ENCODE data around the gene ZNF398. TPM values are rescaled to one million over a fixed set of nuclear protein-coding genes. Genes with fewer than 3 reads are reported as not detected.
A peak's percentile ranks its signal among the peaks of the same experiment; 100 is the strongest.

The ZNF398 gene
- total and polyA plus RNA-seq, 2 of the 13 experiments (the other 11 are each of a cell fraction or from before 2014, with no cell fraction given): 3.0 to 8.9 TPM

GRCh38 chr7:149125863-149126661 lies 21.2 kb upstream of the ZNF398 start, which contains the start of gene ZNF425 (continued):
- no peak for TF ChIP-seq CEBPZ (IDR thresholded peaks at IDR 0.05; ENCODE audit: low read length)
- TF ChIP-seq, protein P1, sequence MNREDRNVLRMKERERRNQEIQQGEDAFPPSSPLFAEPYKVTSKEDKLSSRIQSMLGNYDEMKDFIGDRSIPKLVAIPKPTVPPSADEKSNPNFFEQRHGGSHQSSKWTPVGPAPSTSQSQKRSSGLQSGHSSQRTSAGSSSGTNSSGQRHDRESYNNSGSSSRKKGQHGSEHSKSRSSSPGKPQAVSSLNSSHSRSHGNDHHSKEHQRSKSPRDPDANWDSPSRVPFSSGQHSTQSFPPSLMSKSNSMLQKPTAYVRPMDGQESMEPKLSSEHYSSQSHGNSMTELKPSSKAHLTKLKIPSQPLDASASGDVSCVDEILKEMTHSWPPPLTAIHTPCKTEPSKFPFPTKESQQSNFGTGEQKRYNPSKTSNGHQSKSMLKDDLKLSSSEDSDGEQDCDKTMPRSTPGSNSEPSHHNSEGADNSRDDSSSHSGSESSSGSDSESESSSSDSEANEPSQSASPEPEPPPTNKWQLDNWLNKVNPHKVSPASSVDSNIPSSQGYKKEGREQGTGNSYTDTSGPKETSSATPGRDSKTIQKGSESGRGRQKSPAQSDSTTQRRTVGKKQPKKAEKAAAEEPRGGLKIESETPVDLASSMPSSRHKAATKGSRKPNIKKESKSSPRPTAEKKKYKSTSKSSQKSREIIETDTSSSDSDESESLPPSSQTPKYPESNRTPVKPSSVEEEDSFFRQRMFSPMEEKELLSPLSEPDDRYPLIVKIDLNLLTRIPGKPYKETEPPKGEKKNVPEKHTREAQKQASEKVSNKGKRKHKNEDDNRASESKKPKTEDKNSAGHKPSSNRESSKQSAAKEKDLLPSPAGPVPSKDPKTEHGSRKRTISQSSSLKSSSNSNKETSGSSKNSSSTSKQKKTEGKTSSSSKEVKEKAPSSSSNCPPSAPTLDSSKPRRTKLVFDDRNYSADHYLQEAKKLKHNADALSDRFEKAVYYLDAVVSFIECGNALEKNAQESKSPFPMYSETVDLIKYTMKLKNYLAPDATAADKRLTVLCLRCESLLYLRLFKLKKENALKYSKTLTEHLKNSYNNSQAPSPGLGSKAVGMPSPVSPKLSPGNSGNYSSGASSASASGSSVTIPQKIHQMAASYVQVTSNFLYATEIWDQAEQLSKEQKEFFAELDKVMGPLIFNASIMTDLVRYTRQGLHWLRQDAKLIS (CRISPR knock-in tag; IDR thresholded peaks at IDR 0.05): no peak
- TF ChIP-seq, protein P2, sequence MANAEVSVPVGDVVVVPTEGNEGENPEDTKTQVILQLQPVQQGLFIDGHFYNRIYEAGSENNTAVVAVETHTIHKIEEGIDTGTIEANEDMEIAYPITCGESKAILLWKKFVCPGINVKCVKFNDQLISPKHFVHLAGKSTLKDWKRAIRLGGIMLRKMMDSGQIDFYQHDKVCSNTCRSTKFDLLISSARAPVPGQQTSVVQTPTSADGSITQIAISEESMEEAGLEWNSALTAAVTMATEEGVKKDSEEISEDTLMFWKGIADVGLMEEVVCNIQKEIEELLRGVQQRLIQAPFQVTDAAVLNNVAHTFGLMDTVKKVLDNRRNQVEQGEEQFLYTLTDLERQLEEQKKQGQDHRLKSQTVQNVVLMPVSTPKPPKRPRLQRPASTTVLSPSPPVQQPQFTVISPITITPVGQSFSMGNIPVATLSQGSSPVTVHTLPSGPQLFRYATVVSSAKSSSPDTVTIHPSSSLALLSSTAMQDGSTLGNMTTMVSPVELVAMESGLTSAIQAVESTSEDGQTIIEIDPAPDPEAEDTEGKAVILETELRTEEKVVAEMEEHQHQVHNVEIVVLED (CRISPR knock-in tag; IDR thresholded peaks at IDR 0.05; ENCODE audit: borderline replicate concordance): peak; percentile 80; the same call in 1 of the 2 replicates
- peak; percentile 89 for TF ChIP-seq POLR2AphosphoS5 (IDR thresholded peaks at IDR 0.05; ENCODE audit: low read depth, low read length)
- TF ChIP-seq, protein P3, sequence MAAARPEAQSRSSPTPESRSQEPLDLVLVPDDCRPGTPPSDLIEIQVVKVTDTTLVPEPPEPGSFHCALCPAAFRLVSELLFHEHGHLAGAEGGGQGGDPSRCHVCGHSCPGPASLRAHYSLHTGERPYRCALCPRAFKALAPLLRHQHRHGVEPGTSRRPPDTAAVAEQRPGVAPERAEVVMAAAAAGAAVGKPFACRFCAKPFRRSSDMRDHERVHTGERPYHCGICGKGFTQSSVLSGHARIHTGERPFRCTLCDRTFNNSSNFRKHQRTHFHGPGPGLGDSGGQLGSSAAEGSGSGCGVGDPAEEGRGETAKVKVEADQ (CRISPR knock-in tag; IDR thresholded peaks at IDR 0.05; ENCODE audit: borderline replicate concordance): no peak
- no peak for TF ChIP-seq ZNF33B (CRISPR knock-in tag; IDR thresholded peaks at IDR 0.05)
- peak; percentile 99 for TF ChIP-seq ZNF670 (CRISPR knock-in tag; IDR thresholded peaks at IDR 0.05; ENCODE audit: borderline replicate concordance)
- peak; percentile 63; the same call in 1 of the 2 replicates for TF ChIP-seq RELA (CRISPR knock-in tag; IDR thresholded peaks at IDR 0.05)
- no peak; the same call in 1 of the 2 replicates for TF ChIP-seq ZNF510 (CRISPR knock-in tag; IDR thresholded peaks at IDR 0.05; ENCODE audit: low read depth)
- peak; percentile 79 for TF ChIP-seq CHCHD3 (CRISPR knock-in tag; IDR thresholded peaks at IDR 0.05)
- TF ChIP-seq ZNF841 (CRISPR knock-in tag; IDR thresholded peaks at IDR 0.05; ENCODE audit: borderline replicate concordance): peak; percentile 76
- TF ChIP-seq NFYC (CRISPR knock-in tag; IDR thresholded peaks at IDR 0.05): no peak; the same call in 1 of the 2 replicates
- peak; percentile 36; the same call in 1 of the 2 replicates for TF ChIP-seq PPARG (CRISPR knock-in tag; conservative IDR thresholded peaks at IDR 0.05)
- TF ChIP-seq HES4 (CRISPR knock-in tag; IDR thresholded peaks at IDR 0.05; ENCODE audit: borderline replicate concordance): peak; percentile 69; the same call in 1 of the 2 replicates
- no peak for TF ChIP-seq CCAR2 (optimal IDR thresholded peaks at IDR 0.05; ENCODE audit: low read depth, low read length)
- TF ChIP-seq PRDM4 (CRISPR knock-in tag; IDR thresholded peaks at IDR 0.05; ENCODE audit: borderline replicate concordance): no peak
